Caco-2 (cell line): ENCODE measurements around the gene MAN1A1. TPM values are rescaled to one million over a fixed set of nuclear protein-coding genes. Genes with fewer than 3 reads are reported as not detected.

ENCODE experiments used
- BruUV-seq: library from RNA; stranded (reverse); fragments of 400-500 nt; replicated peaks from 2 replicates; lab custom pipeline; 2021; lab: Mats Ljungman, UMichigan
- CTCF ChIA-PET: fragments of 300-600 bp; sonication (Branson Sonifier 250); formaldehyde crosslinking; loops from one replicate; lab custom pipeline; 2022; ENCODE audit warnings: antibody characterized with exemption; lab: Charles Lee
- POLR2A ChIA-PET: fragments of 300-600 bp; sonication (Branson Sonifier 250); formaldehyde crosslinking; loops from one replicate; lab custom pipeline; 2022; ENCODE audit warnings: antibody characterized with exemption; lab: Charles Lee
- DNase-seq, 2 experiments: peaks; one replicate each; pipeline versions ENCODE4 v3.0.0 to v3.0.0-alpha.2; 2020 to 2022
- H3K27me3 ChIP-seq: replicated peaks from 2 replicates; pipeline ENCODE4 v1.6.0; 2011; ENCODE audit warnings: low read length; ENCODE audit not compliant: control insufficient read depth, insufficient read depth
- H3K36me3 ChIP-seq: 2 replicates; pipeline ENCODE4 v1.5.1; 2011; ENCODE audit warnings: low read length; ENCODE audit not compliant: control insufficient read depth, insufficient read depth
- H3K4me1 ChIP-seq: fragments of 250-450 bp; sonication (Bioruptor Pico); 2 replicates; pipeline ENCODE4 v1.5.1; 2020; ENCODE audit warnings: mild to moderate bottlenecking
- H3K4me3 ChIP-seq: 2 replicates; pipeline ENCODE4 v1.5.1; 2011; ENCODE audit warnings: low read depth, mild to moderate bottlenecking, control low read depth, low read length
- H3K9me3 ChIP-seq: fragments of 250-450 bp; sonication (Bioruptor Pico); 2 replicates; pipeline ENCODE4 v1.5.1; 2020; ENCODE audit warnings: mild to moderate bottlenecking, moderate library complexity
- H3K27ac Mint-ChIP-seq: one replicate; pipeline ENCODE4 v1.8.0; 2022; ENCODE audit warnings: mixed read lengths; ENCODE audit not compliant: unreplicated experiment
- H3K27me3 Mint-ChIP-seq: one replicate; pipeline ENCODE4 v1.8.0; 2022; ENCODE audit warnings: mixed read lengths; ENCODE audit not compliant: insufficient read depth, unreplicated experiment
- H3K36me3 Mint-ChIP-seq: one replicate; pipeline ENCODE4 v1.8.0; 2022; ENCODE audit warnings: mild to moderate bottlenecking, mixed read lengths; ENCODE audit not compliant: insufficient read depth, unreplicated experiment
- H3K4me1 Mint-ChIP-seq: one replicate; pipeline ENCODE4 v1.8.0; 2022; ENCODE audit warnings: low read depth, mixed read lengths; ENCODE audit not compliant: unreplicated experiment
- H3K4me3 Mint-ChIP-seq: one replicate; pipeline ENCODE4 v1.8.0; 2022; ENCODE audit warnings: mild to moderate bottlenecking, moderate library complexity, mixed read lengths; ENCODE audit not compliant: unreplicated experiment
- H3K9me3 Mint-ChIP-seq: one replicate; pipeline ENCODE4 v1.8.0; 2022; ENCODE audit warnings: mixed read lengths; ENCODE audit not compliant: unreplicated experiment
- intact Hi-C: fragments of 100-400 bp; cut with micrococcal nuclease; formaldehyde crosslinking; loops from one replicate; pipeline ENCODE4 v1.10.0; 2022; ENCODE audit not compliant: unreplicated experiment
- total RNA-seq: library from RNA; stranded (reverse); gene quantifications from 2 replicates; pipeline ENCODE4 v1.2.3, GENCODE V29; 2022
- TF ChIP-seq, protein P1 (sequence below), 2 experiments: fragments of 200-600 bp in 1 of 2; IDR thresholded peaks; 1 replicate in 1 of 2; 2 replicates in 1 of 2; pipeline versions ENCODE4 v1.5.1 to v1.8.0; 2011 to 2022; ENCODE audit warnings: antibody characterized with exemption in 1 of 2, control low read depth in 1 of 2, inconsistent platforms in 1 of 2, low read depth in 1 of 2, low read length in 1 of 2, mild to moderate bottlenecking in 1 of 2, moderate library complexity in 1 of 2; ENCODE audit not compliant: insufficient read depth in 1 of 2, severe bottlenecking in 1 of 2, unreplicated experiment in 1 of 2

Gene MAN1A1
- total RNA-seq, 1 experiment from 2014 or later: 28.7 TPM

GRCh38 chr6:119306396-119306968 is 43.1 kb downstream of the MAN1A1 start:
- Mint-ChIP-seq H3K4me3 (no peak overlapping the region), H3K4me1 (peaks cover 16% of the 10 kb centered on the region), H3K27ac (no peak overlapping the region), H3K9me3 (no peaks in the 10 kb centered on the region), H3K36me3 (peaks cover 8% of the 10 kb centered on the region), H3K27me3 (no peaks in the 10 kb centered on the region)
- intact Hi-C loops: no loop called here
- BruUV-seq: no TSS peak
- Histone ChIP-seq H3K4me1 (peaks cover 23% of the 10 kb centered on the region), H3K36me3 (no peaks in the 10 kb centered on the region; the same call in 1 of the 2 replicates), H3K4me3 (no peak overlapping the region), H3K9me3 (no peaks in the 10 kb centered on the region), H3K27me3 (no peaks in the 10 kb centered on the region)
- ChIA-PET CTCF (no interaction called here), POLR2A (no interaction called here)
- DNase-seq: no peak
- TF ChIP-seq, protein P1, sequence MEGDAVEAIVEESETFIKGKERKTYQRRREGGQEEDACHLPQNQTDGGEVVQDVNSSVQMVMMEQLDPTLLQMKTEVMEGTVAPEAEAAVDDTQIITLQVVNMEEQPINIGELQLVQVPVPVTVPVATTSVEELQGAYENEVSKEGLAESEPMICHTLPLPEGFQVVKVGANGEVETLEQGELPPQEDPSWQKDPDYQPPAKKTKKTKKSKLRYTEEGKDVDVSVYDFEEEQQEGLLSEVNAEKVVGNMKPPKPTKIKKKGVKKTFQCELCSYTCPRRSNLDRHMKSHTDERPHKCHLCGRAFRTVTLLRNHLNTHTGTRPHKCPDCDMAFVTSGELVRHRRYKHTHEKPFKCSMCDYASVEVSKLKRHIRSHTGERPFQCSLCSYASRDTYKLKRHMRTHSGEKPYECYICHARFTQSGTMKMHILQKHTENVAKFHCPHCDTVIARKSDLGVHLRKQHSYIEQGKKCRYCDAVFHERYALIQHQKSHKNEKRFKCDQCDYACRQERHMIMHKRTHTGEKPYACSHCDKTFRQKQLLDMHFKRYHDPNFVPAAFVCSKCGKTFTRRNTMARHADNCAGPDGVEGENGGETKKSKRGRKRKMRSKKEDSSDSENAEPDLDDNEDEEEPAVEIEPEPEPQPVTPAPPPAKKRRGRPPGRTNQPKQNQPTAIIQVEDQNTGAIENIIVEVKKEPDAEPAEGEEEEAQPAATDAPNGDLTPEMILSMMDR (IDR thresholded peaks at IDR 0.05; ENCODE audit: insufficient read depth in 1 of 2, low read depth in 1 of 2, low read length in 1 of 2, severe bottlenecking in 1 of 2, unreplicated experiment in 1 of 2): no peak

GRCh38 chr6:119303164-119303887 is 46.2 kb downstream of the MAN1A1 start:
- H3K27me3 Mint-ChIP-seq: no peaks in the 10 kb centered on the region

GRCh38 chr6:119301429-119301828 is 48.1 kb downstream of the MAN1A1 start:
- no peaks in the 10 kb centered on the region for H3K9me3 ChIP-seq
- H3K27me3 ChIP-seq: no peaks in the 10 kb centered on the region
- Mint-ChIP-seq H3K9me3 (no peaks in the 10 kb centered on the region), H3K4me3 (no peak overlapping the region), H3K27me3 (no peaks in the 10 kb centered on the region), H3K36me3 (peaks cover 6% of the 10 kb centered on the region), H3K4me1 (no peaks in the 10 kb centered on the region), H3K27ac (no peak overlapping the region)
- no peak for DNase-seq
- TF ChIP-seq, protein P1 (IDR thresholded peaks at IDR 0.05; ENCODE audit: insufficient read depth in 1 of 2, low read depth in 1 of 2, low read length in 1 of 2, severe bottlenecking in 1 of 2, unreplicated experiment in 1 of 2): no peak
- H3K4me3 ChIP-seq: no peak overlapping the region
- intact Hi-C loops: no loop called here
- ChIA-PET POLR2A (no interaction called here), CTCF (no interaction called here)
- no peaks in the 10 kb centered on the region; the same call in 1 of the 2 replicates for H3K36me3 ChIP-seq
- H3K4me1 ChIP-seq: no peaks in the 10 kb centered on the region
- no TSS peak for BruUV-seq

More at GRCh38 chr6:119303164-119303887, 46.2 kb downstream of the MAN1A1 start:
- peaks cover 11% of the 10 kb centered on the region for H3K36me3 Mint-ChIP-seq
- POLR2A ChIA-PET: no interaction called here
- H3K4me1 Mint-ChIP-seq: peaks cover 5% of the 10 kb centered on the region
- CTCF ChIA-PET: no interaction called here
- TF ChIP-seq, protein P1 (IDR thresholded peaks at IDR 0.05; ENCODE audit: insufficient read depth in 1 of 2, low read depth in 1 of 2, low read length in 1 of 2, severe bottlenecking in 1 of 2, unreplicated experiment in 1 of 2): no peak
- no peaks in the 10 kb centered on the region for H3K9me3 Mint-ChIP-seq
- no peaks in the 10 kb centered on the region; the same call in 1 of the 2 replicates for H3K36me3 ChIP-seq
- DNase-seq: no peak
- no TSS peak for BruUV-seq
- intact Hi-C loops: no loop called here
- no peak overlapping the region for H3K4me3 ChIP-seq
- H3K27ac Mint-ChIP-seq: no peak overlapping the region
- no peaks in the 10 kb centered on the region for H3K27me3 ChIP-seq
- H3K4me1 ChIP-seq: peaks cover 11% of the 10 kb centered on the region
- H3K4me3 Mint-ChIP-seq: no peak overlapping the region
- H3K9me3 ChIP-seq: no peaks in the 10 kb centered on the region
